NOMO-1 treated with dmso at 0.1 percent for 144 hours (cell line): ENCODE results near the gene TMEM235.
"Not testable (repeated sequence)": the region's sequence is repeated elsewhere in the genome, so short reads cannot be mapped to it uniquely, and the experiment has no call there.

ENCODE experiments used
- DNase-seq: peaks from one replicate; lab custom pipeline; 2025; ENCODE audit not compliant: unreplicated experiment; lab: John Stamatoyannopoulos, UW

The TMEM235 gene

DNA sequence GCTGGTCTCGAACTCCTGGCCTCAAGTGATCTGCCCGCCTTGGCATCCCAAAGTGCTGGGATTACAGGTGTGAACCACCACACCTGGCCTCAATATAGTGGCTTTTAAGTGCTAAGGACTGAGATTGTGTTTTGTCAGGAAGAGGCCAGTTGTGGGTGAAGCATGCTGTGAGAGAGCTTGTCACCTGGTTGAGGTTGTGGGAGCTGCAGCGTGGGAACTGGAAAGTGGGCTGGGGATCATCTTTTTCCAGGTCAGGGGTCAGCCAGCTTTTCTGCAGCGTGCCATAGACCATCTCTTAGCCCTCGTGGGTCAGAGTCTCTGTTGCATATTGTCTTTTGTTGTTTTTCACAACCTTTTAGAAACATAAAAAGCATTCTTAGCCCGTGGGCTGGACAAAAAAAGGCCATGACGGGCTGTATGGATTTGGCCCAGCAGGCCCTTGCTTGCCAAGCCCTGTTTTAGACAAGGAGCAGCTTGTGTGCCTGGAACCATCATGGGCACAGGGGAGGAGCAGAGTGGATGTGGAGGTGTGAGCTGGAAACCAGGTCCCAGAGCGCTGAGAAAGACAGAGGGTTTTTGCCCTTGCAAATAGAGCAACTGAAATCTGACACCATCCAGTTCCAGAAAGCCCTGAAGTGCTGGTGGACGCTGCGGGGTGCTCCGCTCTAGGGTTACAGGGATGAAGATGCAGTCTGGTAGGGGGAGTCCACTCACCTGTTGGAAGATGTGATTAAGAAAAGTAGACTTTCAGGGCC lies 11.9 kb upstream of the TMEM235 start:
- DNase-seq, result no peak

DNA sequence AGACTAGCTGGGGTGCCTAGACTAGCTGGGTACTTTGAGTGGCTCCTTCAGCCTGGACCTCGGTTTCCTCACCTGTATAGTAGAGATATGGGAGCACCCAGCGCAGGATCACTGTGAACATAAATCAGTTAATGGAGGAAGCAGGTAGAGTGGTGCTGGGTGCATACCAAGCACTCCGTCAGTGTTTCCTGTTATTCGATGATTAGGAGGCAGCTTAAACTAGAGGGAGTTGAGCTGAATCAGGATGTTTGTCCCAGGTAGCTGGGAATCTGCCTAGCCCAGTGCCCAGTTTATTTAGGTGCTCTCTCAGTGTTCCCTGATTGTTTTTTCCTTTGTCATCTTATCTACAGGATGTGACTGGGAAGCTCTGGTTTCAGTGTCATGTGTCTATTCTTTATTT lies 8.4 kb upstream of the TMEM235 start:
- DNase-seq, result no peak

DNA sequence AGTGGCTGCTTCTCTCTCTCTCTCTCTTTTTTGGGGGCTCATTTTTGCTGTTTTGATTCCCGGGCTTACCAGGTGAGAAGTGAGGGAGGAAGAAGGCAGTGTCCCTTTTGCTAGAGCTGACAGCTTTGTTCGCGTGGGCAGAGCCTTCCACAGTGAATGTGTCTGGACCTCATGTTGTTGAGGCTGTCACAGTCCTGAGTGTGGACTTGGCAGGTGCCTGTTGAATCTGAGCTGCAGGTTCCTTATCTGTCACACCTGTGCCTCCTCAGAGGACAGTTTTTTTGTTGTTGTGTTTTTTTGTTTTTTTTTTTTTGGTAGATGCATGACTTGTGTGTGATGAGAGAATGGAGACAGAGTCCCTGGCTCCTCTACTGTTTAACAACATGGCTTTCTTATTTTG lies 7.7 kb upstream of the TMEM235 start:
- no peak for DNase-seq

DNA sequence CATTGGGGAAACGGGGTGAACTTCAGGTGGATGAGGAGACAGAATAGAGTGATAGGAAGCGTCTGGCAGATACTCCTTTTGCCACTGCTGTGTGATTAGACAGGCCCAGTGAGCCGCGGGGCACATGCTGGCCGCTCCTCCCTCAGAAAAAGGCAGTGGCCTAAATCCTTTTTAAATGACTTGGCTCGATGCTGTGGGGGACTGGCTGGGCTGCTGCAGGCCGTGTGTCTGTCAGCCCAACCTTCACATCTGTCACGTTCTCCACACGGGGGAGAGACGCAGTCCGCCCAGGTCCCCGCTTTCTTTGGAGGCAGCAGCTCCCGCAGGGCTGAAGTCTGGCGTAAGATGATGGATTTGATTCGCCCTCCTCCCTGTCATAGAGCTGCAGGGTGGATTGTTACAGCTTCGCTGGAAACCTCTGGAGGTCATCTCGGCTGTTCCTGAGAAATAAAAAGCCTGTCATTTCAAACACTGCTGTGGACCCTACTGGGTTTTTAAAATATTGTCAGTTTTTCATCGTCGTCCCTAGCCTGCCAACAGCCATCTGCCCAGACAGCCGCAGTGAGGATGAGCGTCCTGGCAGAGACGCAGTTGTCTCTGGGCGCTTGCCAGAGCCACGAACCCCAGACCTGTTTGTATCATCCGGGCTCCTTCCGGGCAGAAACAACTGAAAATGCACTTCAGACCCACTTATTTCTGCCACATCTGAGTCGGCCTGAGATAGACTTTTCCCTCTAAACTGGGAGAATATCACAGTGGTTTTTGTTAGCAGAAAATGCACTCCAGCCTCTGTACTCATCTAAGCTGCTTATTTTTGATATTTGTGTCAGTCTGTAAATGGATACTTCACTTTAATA lies 7.0 kb upstream of the TMEM235 start:
- DNase-seq, result no peak

GRCh38 chr17:78225088-78225865 lies 6.2 kb upstream of the TMEM235 start:
- no peak for DNase-seq

DNA sequence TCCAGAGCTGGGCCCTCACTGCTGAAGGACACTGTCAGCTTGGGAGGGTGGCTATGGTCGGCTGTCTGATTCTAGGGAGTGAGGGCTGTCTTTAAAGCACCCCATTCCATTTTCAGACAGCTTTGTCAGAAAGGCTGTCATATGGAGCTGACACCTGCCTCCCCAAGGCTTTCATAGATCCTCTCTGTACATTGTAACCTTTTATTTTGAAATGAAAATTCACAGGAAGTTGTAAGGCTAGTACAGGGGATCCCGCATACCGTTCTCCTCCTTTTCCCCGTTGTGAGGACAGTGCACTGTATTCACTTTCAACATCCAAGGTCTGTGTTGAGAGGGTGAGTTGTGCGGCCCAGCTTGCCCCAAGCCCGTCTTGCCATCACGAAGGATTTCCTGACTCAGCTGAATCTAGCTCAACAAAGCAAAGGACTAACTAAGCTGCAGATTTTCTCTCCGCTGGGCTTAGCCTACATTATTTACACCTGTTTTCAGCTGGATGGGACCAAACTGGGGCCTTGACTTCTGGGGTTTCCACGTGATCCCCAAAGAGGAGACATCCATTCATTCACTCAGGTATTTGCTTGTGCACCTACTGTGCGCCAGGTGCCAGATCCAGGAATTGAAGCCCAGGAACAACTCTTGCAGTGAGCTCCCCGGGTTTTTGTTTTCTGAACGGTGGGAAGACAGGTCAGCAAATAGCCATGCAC lies 5.2 kb upstream of the TMEM235 start:
- no peak for DNase-seq

DNA sequence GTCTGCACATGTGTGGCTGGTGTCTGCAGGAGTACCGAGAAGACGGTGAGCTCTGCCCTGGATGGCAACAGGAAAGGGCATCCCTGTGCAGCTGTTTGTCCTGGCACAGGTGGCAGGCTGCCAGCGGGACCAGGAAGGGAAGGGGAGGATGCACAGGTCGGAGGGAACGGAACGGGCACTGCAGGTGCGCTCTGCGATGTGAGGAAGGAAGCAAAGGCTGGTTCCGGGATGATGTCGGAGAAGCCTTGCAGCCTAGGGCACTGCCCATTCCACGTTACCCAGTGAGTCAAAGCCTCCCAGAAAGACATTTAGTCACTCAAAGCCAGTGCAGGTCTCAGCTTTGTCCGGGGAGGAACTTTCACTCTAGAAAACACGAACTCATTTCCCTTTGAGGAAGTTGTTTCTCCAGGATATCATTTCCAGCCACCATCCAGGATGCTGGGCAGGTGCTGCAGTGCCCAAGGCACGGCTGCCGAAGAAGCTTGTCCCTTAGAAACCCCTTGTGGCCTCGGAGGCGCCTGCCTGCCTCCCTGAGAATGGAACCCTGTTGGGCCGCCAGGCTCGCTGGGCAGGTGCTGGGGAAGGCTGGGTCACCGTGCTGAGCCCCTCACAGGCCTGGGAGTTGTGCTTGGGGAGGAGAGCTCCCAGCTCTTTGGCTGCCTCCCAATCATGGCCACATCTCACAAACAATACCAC lies 4.5 kb upstream of the TMEM235 start:
- DNase-seq, result no peak

GRCh38 chr17:78227455-78227916 lies 3.9 kb upstream of the TMEM235 start:
- no peak for DNase-seq

- DNase-seq, result no peak
Measured at GRCh38 chr17:78228176-78228575, 3.3 kb upstream of the TMEM235 start.

GRCh38 chr17:78230252-78230962 lies 1.0 kb upstream of the TMEM235 start:
- DNase-seq, result no peak

- DNase-seq, result no peak
Measured at GRCh38 chr17:78231991-78232858, 794 bp downstream of the TMEM235 start.

GRCh38 chr17:78232859-78233173 lies 1.4 kb downstream of the TMEM235 start:
- no peak for DNase-seq

- DNase-seq, result no peak
Measured at GRCh38 chr17:78233678-78234077, 2.2 kb downstream of the TMEM235 start.

DNA sequence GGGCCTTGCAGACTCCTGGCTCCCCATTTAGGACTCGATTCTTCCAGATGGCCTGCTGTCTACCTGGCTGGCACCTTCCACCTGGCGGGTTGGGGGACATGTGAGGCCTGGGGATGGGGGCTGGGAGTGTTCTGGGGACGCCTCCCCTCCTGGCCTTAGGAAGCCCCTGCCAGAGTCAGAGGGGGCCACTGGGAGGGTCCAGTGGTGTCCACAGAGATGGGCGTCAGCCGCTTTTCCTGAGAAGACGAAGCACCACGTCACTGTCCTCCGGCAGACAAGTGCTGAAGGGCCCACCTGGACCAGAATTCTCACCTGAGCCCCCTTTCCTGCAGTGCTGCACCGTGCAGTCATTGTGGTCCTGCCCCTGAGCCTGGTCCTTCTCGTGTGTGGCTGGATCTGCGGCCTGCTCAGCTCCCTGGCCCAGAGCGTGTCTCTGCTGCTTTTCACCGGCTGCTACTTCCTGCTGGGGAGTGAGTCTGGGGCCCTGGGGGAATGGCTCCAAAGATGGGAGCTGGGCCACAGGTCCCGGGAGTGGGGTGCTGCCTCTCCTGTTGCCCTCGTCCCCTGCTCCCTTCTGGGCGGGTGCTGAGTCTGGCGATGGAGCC lies 2.9 kb downstream of the TMEM235 start:
- DNase-seq, result no peak

GRCh38 chr17:78235022-78235421 lies 3.6 kb downstream of the TMEM235 start:
- not testable (repeated sequence) for DNase-seq

GRCh38 chr17:78235885-78236284 lies 4.5 kb downstream of the TMEM235 start:
- no peak for DNase-seq

GRCh38 chr17:78236362-78237127 lies 5.1 kb downstream of the TMEM235 start:
- no peak for DNase-seq
